ENCODE measurements around the gene CHRNB4. TPM values are rescaled to one million over a fixed set of nuclear protein-coding genes. Genes with fewer than 3 reads are reported as not detected.

The CHRNB4 gene
- total and polyA plus RNA-seq, 2 of the 8 experiments (the other 6 are each of a cell fraction or from before 2014, with no cell fraction given): 2.4 to 4.5 TPM

DNA sequence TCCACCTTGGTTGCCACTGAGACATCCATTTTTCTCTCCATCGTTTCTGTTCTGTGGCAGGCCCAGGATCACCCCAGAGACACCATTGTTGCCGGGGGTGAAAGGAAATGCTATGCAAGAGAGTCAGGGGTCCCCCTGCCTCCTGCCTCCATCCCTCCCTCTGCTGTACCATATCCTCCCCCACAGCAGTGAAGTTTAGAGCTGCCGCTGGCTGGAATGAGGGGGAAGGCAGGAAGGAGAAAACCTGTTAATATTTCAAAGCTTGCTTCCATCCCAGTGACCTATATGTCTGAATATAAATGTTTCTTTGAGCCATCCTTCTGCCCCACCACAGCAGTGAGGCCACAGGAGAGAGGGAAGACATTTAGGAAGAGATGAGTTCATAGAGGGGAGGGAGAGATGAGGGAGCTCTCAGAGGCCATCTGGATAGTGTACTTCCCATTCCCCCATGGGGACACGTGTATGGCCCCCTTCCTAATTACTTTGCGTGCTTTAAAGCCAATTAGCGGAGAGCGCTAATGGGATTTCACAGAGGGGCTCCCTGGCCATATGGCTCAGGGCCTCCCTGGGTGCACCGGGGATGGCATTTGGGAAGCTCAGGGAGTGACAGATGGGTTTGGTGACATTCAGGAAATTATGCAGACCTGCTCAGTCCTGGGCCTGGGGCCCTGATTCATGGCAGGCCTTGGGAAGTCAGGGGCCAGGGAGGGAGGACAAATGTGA, 40.4 kb upstream of the CHRNB4 start:
- peak in 1 of 2 experiments; percentile 37 for DNase-seq (ENCODE audit: low read depth in 1 of 2, low spot score in 2 of 2)
- Histone ChIP-seq H2BK20ac (ENCODE audit: low read length) (no peak overlapping the region), H3K23ac (ENCODE audit: insufficient read length) (no peak overlapping the region), H3K27ac (ENCODE audit: low read depth, low read length) (no peak overlapping the region), H4K91ac (replicated peaks; ENCODE audit: insufficient read length, low read length) (no peak overlapping the region), H4K20me1 (replicated peaks in 1 of 2; ENCODE audit: control insufficient read depth in 1 of 2, insufficient read depth in 2 of 2, low read length in 2 of 2) (no peaks in the 10 kb centered on the region), H2BK120ac (replicated peaks; ENCODE audit: low read depth, low read length) (no peak overlapping the region), H4K8ac (ENCODE audit: extremely low read depth, insufficient read depth, low read length) (no peak overlapping the region), H2AK5ac (ENCODE audit: low read depth, low read length) (no peak overlapping the region), H2BK15ac (ENCODE audit: low read length) (no peak overlapping the region), H3K79me1 (ENCODE audit: low read depth, low read length) (no peaks in the 10 kb centered on the region), H4K5ac (ENCODE audit: insufficient read length, low read depth, low read length) (no peak overlapping the region), H3K9ac (replicated peaks in 1 of 4; ENCODE audit: extremely low read depth in 1 of 4, low read depth in 3 of 4, low read length in 3 of 4) (no peak overlapping the region), H3K4me2 (ENCODE audit: insufficient read depth in 1 of 2, low read depth in 2 of 2, low read length in 2 of 2) (no peak overlapping the region), H2BK12ac (ENCODE audit: low read depth, low read length) (no peak overlapping the region), H3K18ac (ENCODE audit: extremely low read depth, low read length) (no peak overlapping the region), H3K4me1 (replicated peaks in 1 of 4; ENCODE audit: control insufficient read depth in 3 of 4, insufficient read depth in 4 of 4, low read length in 3 of 4) (peaks cover 9 to 18% (median 16%) of the 10 kb centered on the region in 4 experiments), H3K14ac (ENCODE audit: insufficient read length) (no peak overlapping the region), H3K4me3 (ENCODE audit: extremely low read depth in 1 of 4, insufficient read depth in 2 of 4, low read depth in 3 of 4, low read length in 4 of 4) (no peak overlapping the region), H2BK5ac (ENCODE audit: low read depth, low read length) (no peak overlapping the region), H3K9me3 (ENCODE audit: insufficient read depth in 2 of 2, low read depth in 1 of 2, low read length in 1 of 2) (no peaks in the 10 kb centered on the region), H3K56ac (replicated peaks; ENCODE audit: insufficient read length, low read depth, low read length) (no peak overlapping the region), H2AFZ (ENCODE audit: low read length) (no peak overlapping the region), H3K4ac (replicated peaks; ENCODE audit: insufficient read length, low read depth, low read length) (no peak overlapping the region), H3K79me2 (ENCODE audit: control insufficient read depth in 1 of 2, insufficient read depth in 2 of 2, low read length in 2 of 2) (no peaks in the 10 kb centered on the region), H3K27me3 (replicated peaks in 1 of 4; ENCODE audit: control insufficient read depth in 3 of 4, extremely low read depth in 1 of 4, insufficient read depth in 3 of 4, low read length in 3 of 4) (no peaks in the 10 kb centered on the region), H3K23me2 (ENCODE audit: low read depth, low read length) (no peaks in the 10 kb centered on the region), H3K36me3 (ENCODE audit: control insufficient read depth in 2 of 4, insufficient read depth in 4 of 4, low read length in 3 of 4) (no peaks in the 10 kb centered on the region)
- FAIRE-seq: no peak
- 73% methylated on average over 8 of the region's 8 CpGs; no CpG with 5 or more reads in 1 of the 2 experiments for WGBS, 2 experiments (ENCODE audit: extremely low coverage in 1 of 2, insufficient coverage in 1 of 2, insufficient read length in 1 of 2, insufficient replicate concordance in 2 of 2, low coverage in 1 of 2, low lambda C conversion rate in 2 of 2, missing lambda C conversion rate in 1 of 2)
- no peak for TF ChIP-seq CREB1 (IDR thresholded peaks at IDR 0.05)
- no peak for TF ChIP-seq KDM1A (IDR thresholded peaks at IDR 0.05; ENCODE audit: borderline replicate concordance, low read length)
- no peak for TF ChIP-seq SIRT6 (IDR thresholded peaks at IDR 0.05; ENCODE audit: low read length)
- no peak for TF ChIP-seq KDM5A (IDR thresholded peaks at IDR 0.05; ENCODE audit: low read length)
- ChIA-PET CTCF (ENCODE audit: partially characterized antibody) (interaction anchor here (1.0 to 2.2 kb wide), 4 partner anchors 9 to 21 kb away, joined by 3 to 10 read pairs (median 4); no protein-coding TSS in a partner anchor), POLR2A (ENCODE audit: partially characterized antibody) (interaction anchor here (1.0 kb wide), 1 partner anchor 9 kb away, joined by 3 read pairs; no protein-coding TSS in a partner anchor)
